NOMO-1 treated with dmso at 0.1 percent for 144 hours (cell line): ENCODE data around the gene ATOH8.
A peak's percentile ranks its signal among the peaks of the same experiment; 100 is the strongest.

Experiments
- DNase-seq: peaks from one replicate; lab custom pipeline; 2025; ENCODE audit not compliant: unreplicated experiment; lab: John Stamatoyannopoulos, UW

The ATOH8 gene

DNA sequence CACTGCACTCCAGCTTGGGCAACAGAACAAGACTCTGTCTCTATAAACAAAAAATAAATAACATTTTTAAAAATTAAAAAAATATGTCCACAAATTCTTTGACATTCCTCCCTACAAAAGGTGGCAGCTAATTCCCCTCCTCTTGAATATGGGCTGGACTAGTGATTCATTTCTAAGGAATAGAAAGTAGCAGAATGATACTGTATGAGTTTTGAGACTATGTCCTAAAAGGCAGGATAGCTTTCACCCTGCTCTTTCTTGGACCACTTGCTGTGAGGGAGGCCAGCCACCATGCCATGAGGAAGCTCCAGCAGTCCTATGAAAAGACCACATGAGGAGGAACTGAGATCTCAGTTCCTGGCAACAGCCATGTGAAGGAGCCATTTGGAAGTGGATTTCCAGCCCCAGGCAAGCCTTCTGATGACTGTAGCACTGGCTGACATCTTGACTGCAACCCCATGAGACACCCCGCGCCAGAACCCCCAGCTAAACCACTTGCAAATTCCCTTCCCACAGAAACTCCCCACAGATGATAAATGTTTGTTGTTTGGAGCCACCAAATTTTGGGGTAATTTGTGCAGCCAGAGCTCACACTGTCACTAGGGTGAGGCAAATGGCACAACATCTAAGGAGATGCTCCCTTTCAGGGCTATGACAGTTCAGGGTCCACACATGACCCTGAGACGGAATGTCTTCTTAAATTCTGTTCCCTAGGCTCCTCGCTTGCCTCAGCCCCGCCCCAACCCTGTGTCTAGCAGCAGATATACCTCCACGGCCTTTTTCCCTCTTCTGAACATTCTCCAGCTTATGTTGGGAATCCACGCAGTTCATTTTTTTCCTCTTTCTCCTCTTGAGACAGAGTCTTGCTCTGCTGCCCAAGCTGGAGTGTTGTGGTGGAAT lies 17.1 kb upstream of the ATOH8 start:
- DNase-seq, result no peak

- no peak for DNase-seq
Observed at GRCh38 chr2:85737481-85737880, 16.3 kb upstream of the ATOH8 start.

- no peak for DNase-seq
Observed at GRCh38 chr2:85737961-85738360, 15.8 kb upstream of the ATOH8 start.

- no peak for DNase-seq
Observed at GRCh38 chr2:85740193-85740592, 13.6 kb upstream of the ATOH8 start.

- DNase-seq, result no peak
Observed at GRCh38 chr2:85741211-85741832, 12.5 kb upstream of the ATOH8 start.

GRCh38 chr2:85741833-85742455 lies 11.8 kb upstream of the ATOH8 start:
- DNase-seq, result no peak

DNA sequence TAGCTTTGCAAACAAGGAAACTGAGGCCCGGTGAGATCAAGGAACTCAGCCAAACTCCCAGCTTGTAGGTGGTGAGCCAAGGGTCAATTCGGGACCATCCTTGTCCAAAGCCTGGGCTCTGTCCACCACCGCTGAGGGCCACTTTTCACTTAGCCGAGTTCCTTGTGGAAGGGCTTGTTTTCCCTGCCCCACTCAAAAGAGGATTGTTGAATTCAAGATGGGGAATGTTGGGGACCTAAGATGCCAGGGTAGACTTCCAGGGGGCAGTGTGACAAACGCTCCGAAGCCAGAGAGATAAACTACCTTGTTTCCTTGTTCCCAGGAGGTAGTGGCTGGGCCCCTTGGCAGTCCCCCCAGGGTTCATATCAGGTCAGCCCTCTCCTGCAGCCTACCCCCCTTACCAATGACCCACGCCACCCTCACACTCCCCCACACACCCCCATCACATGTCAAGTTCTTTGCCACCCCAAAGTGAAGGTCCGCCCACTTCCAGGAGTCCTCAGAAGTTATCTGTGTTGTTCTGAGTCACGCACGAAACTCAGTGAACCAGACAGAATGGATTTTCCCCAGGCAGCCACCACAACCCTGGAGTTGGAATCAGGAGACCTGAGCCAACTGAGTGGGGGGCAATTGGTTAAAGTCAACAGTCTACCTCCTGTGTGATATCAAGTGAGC lies 10.3 kb upstream of the ATOH8 start:
- no peak for DNase-seq

DNA sequence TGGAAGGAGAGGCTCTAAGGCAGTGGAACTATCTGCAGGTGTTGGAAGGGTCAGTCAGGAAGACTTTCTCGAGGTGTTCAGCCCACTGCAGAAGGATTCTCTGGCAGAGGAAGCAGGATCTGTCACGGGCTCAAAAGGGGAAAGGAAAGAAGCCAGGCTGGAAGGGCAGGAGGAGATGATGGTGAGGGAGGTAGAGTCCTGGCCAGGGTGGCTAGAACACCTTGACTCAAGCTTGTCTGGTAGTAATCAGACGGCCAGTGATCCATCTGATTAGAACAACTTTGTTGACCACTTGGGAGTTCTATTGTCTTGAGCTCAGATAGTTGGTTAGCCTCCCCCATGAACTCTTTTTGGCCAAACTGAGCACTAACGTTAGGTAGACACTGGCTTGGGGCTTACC lies 9.7 kb upstream of the ATOH8 start:
- DNase-seq, result no peak

DNA sequence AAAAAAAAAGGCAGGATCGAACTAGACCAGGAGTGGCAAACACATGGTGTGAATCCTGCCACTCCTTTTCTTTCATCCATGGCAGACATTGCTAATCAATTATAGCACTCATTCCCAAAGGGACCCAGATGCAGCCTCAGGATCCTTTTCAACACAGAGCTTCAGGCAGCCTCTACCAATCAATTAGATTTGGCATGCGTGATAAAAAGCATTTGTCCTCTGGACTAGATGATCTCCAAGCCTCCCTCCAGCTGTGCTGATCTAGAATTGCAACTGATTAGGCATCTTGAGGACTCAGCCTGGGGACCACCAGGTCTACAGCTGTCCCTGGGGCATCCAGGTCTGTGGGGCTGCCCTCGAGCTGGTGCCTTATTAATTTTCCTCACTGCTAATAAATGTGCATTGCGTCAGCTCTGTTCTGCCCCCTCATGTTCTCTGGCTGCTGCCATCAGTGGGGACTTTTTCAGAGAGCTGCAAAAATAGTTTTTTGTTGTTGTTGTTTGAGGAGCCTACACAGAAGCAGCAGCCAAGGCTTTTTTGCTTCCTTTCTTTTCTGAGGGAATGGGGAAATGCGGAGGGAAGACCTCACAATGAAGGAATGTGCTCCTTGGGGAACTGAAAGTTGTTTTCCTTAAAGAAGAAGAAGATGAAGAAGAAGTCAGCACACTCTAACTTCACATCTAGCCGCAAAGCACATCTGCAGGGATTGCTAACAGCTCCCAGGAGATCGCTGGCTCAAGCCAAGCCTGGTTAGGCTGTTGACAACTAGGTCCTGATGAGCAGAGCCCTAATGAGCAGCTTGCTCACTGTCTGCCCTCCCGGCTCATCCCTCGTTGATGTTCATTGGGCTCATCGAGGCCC lies 8.8 kb upstream of the ATOH8 start:
- DNase-seq, result no peak

DNA sequence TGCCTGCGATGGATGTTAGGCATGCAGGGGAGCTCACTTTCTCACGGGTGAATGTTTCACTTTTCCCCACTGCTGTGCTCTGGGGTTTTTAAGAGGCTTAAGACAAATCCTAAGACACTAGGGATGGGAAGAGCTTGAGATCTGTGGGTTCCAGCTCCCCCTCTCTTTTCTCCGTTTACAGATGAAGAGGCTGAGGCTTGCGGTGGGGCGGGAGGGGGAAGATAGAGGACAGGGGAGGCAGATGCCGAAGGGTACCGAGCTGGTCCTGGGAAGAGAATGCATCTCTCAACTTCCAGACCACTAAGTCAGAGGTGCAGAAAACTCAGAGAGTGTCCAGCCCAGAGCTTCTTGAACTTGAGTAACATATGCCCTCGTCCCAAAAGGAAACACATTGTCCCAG lies 8.2 kb upstream of the ATOH8 start:
- no peak for DNase-seq

- no peak for DNase-seq
Observed at GRCh38 chr2:85746321-85747004, 7.3 kb upstream of the ATOH8 start.

DNA sequence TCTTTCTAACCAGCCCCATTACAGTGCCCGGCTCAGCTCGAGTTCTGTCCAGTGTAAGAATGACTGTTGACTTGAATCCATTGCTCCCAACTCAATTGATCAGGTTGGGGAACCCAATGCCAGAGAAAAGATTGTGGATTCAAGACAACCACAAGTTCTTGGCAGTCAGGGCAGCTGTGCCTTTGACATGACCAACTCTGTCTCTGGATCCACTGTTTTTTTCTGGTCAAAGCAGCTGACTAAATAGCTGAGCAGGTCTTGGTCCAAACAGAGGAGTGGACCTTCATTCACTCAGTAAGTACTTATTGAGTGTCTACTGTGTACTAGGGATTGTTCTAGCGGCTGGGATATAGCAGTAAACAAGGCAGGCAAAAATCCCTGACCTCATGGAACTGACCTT lies 6.3 kb upstream of the ATOH8 start:
- no peak for DNase-seq

- peak; percentile 20 for DNase-seq
Observed at GRCh38 chr2:85748039-85748734, 5.6 kb upstream of the ATOH8 start.

DNA sequence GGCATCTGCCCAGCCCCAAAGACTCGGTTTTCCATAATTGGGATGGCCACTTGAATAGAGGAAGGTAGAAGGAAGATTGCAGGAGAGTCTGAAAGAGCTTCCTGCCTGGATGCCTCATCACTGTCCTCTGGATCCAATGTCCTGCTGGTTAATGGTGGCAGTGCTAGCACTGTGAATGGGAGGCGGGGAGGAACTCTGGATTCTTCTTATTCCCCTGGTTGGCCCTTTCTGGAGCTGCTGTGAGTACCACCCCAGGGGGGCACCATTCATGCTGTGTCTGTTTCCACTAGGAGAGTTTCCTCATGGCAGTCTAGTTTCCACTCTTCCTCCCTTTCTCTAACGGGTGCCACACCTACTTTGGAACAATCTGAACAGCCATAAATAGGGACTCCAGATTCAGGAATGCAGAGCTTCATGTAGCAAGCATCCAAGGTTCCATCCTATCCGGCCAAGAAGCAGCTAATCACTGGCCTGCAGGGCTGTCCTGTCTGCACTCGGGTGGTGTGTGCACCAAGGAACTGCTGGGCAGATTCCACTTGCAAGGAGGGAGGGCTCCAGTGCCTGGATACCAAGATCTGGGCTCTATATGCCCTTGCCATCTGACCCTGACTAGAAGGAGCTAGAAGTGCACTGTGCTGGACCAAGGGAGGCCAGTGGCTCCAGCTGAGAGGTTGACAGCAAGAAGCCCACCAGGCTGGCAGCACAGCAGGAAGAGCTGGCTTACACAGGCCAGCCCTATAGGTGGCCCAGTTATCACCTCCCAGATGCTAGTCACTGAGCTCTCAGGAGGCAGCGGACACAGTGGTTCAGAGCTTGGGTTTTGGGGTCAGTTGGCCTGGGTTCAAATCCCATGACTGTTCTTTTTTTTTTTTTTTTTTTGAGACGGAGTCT lies 4.6 kb upstream of the ATOH8 start:
- DNase-seq, result no peak

- peak; percentile 23 for DNase-seq
Observed at GRCh38 chr2:85750587-85751575, 2.9 kb upstream of the ATOH8 start.

- DNase-seq, result no peak
Observed at GRCh38 chr2:85751627-85752026, 2.2 kb upstream of the ATOH8 start.

GRCh38 chr2:85753035-85753524 lies 711 bp upstream of the ATOH8 start:
- no peak for DNase-seq
